Ascending aorta (tissue), 2 donors: Measurements from ENCODE around the gene FRMD4A. TPM values are rescaled to one million over a fixed set of nuclear protein-coding genes. Genes with fewer than 3 reads are reported as not detected.
"Not testable (repeated sequence)": the region's sequence is repeated elsewhere in the genome, so short reads cannot be mapped to it uniquely, and the experiment has no call there.

Experiments used
- DNase-seq, 2 donors: peaks; one replicate each; pipeline ENCODE4 v3.0.0-alpha.2; 2019; ENCODE audit warnings: low spot score in 2 of 2
- H3K27ac ChIP-seq, 2 donors: fragments of 200-600 bp; sonication (generic); one replicate each; pipeline ENCODE4 v1.5.1; 2016 to 2017; ENCODE audit warnings: mild to moderate bottlenecking in 1 of 2
- H3K27me3 ChIP-seq: fragments of 200-600 bp; sonication (generic); one replicate; pipeline ENCODE4 v1.5.1; 2017
- H3K36me3 ChIP-seq, 2 donors: fragments of 200-600 bp; sonication (generic); one replicate each; pipeline ENCODE4 v1.5.1; 2016
- H3K4me1 ChIP-seq, 2 donors: fragments of 200-600 bp; sonication (generic); one replicate each; pipeline ENCODE4 v1.5.1; 2016 to 2017; ENCODE audit warnings: mild to moderate bottlenecking in 1 of 2
- H3K4me3 ChIP-seq, 2 donors: fragments of 200-600 bp; sonication (generic); one replicate each; pipeline ENCODE4 v1.5.1; 2016 to 2017; ENCODE audit warnings: mild to moderate bottlenecking in 1 of 2
- H3K9me3 ChIP-seq, 2 donors: fragments of 200-600 bp; sonication (generic); one replicate each; pipeline ENCODE4 v1.5.1; 2016
- CTCF ChIP-seq, 3 experiments: fragments of 200-600 bp in 2 of 3; fragments of 450-650 bp in 1 of 3; sonication (generic) in 2 of 3; IDR thresholded peaks; one replicate each; pipeline ENCODE4 v1.5.1; 2016 to 2019; ENCODE audit warnings: antibody characterized with exemption in 3 of 3, mild to moderate bottlenecking in 1 of 3, moderate library complexity in 1 of 3
- intact Hi-C: fragments of 100-400 bp; cut with DNase I; formaldehyde crosslinking; loops from one replicate; pipeline ENCODE4 v1.15.1; 2023
- total RNA-seq: library from RNA; depleted of rRNA; stranded (reverse); fragments of >200 nt; gene quantifications from one replicate; pipeline ENCODE4 v1.1.0, GENCODE V29; 2016

The FRMD4A gene
- total RNA-seq, 1 donor from 2014 or later, result 108 TPM

GRCh38 chr10:13924040-13924725 lies 406.5 kb downstream of the FRMD4A start:
- no peaks in the 10 kb centered on the region for H3K27me3 ChIP-seq
- peak overlapping the region; percentile 57 to 65 for H3K27ac ChIP-seq
- intact Hi-C loops, result loop anchor here (2.0 to 5.0 kb wide), 2 partner anchors 33 to 45 kb away; no protein-coding TSS in a partner anchor
- peaks cover 0 to 16% of the 10 kb centered on the region in 2 donors for H3K4me1 ChIP-seq
- no peaks in the 10 kb centered on the region for H3K36me3 ChIP-seq
- no peaks in the 10 kb centered on the region for H3K9me3 ChIP-seq
- no peak for TF ChIP-seq CTCF (IDR thresholded peaks at IDR 0.05)
- H3K4me3 ChIP-seq, result no peak overlapping the region
- peak in 1 of 2 donors; percentile 71 for DNase-seq

GRCh38 chr10:13922586-13922985 lies 408.1 kb downstream of the FRMD4A start:
- peaks cover 0 to 13% of the 10 kb centered on the region in 2 donors for H3K4me1 ChIP-seq
- H3K27me3 ChIP-seq, result no peaks in the 10 kb centered on the region
- intact Hi-C loops, result loop anchor here (5.0 kb wide), 1 partner anchor 35 kb away; no protein-coding TSS in a partner anchor
- no peaks in the 10 kb centered on the region for H3K9me3 ChIP-seq
- H3K4me3 ChIP-seq, result no peak overlapping the region
- H3K36me3 ChIP-seq, result no peaks in the 10 kb centered on the region
- DNase-seq, result no peak
- H3K27ac ChIP-seq, result no peak overlapping the region
- TF ChIP-seq CTCF (IDR thresholded peaks at IDR 0.05), result no peak

GRCh38 chr10:13921941-13922340 lies 408.8 kb downstream of the FRMD4A start:
- no peaks in the 10 kb centered on the region for H3K9me3 ChIP-seq
- intact Hi-C loops, result loop anchor here (5.0 kb wide), 1 partner anchor 35 kb away; no protein-coding TSS in a partner anchor
- peak in 1 of 2 donors; percentile 15 for DNase-seq
- TF ChIP-seq CTCF (IDR thresholded peaks at IDR 0.05), result no peak
- no peak overlapping the region for H3K27ac ChIP-seq
- no peak overlapping the region for H3K4me3 ChIP-seq
- no peaks in the 10 kb centered on the region for H3K27me3 ChIP-seq
- peaks cover 0 to 13% of the 10 kb centered on the region in 2 donors for H3K4me1 ChIP-seq
- no peaks in the 10 kb centered on the region for H3K36me3 ChIP-seq

- DNase-seq, result peak in 1 of 2 donors; percentile 38
Observed at GRCh38 chr10:13921131-13921530, 409.6 kb downstream of the FRMD4A start.

GRCh38 chr10:13920465-13920864 lies 410.3 kb downstream of the FRMD4A start:
- H3K9me3 ChIP-seq, result no peaks in the 10 kb centered on the region
- intact Hi-C loops, result loop anchor here (5.0 kb wide), 1 partner anchor 37 kb away; no protein-coding TSS in a partner anchor
- DNase-seq, result no peak
- TF ChIP-seq CTCF (IDR thresholded peaks at IDR 0.05), result no peak
- H3K4me3 ChIP-seq, result no peak overlapping the region
- peaks cover 0 to 13% of the 10 kb centered on the region in 2 donors for H3K4me1 ChIP-seq
- no peaks in the 10 kb centered on the region for H3K27me3 ChIP-seq
- no peak overlapping the region for H3K27ac ChIP-seq
- H3K36me3 ChIP-seq, result no peaks in the 10 kb centered on the region

More at GRCh38 chr10:13921131-13921530, 409.6 kb downstream of the FRMD4A start:
- H3K36me3 ChIP-seq, H3K4me3 ChIP-seq, H3K27ac ChIP-seq, H3K27me3 ChIP-seq, H3K9me3 ChIP-seq: not testable (repeated sequence)
- intact Hi-C loops, result loop anchor here (5.0 kb wide), 1 partner anchor 36 kb away; no protein-coding TSS in a partner anchor
- peaks cover 0 to 13% of the 10 kb centered on the region in 2 donors for H3K4me1 ChIP-seq

- Histone ChIP-seq H3K4me3 (no peak overlapping the region), H3K27ac (no peak overlapping the region), H3K9me3 (no peaks in the 10 kb centered on the region), H3K4me1 (peaks cover 0 to 13% of the 10 kb centered on the region in 2 donors), H3K27me3 (no peaks in the 10 kb centered on the region), H3K36me3 (no peaks in the 10 kb centered on the region)
- intact Hi-C loops, result loop anchor here (5.0 kb wide), 1 partner anchor 37 kb away; no protein-coding TSS in a partner anchor
- TF ChIP-seq CTCF (IDR thresholded peaks at IDR 0.05), result no peak
- no peak for DNase-seq
Observed at GRCh38 chr10:13920031-13920430, 410.7 kb downstream of the FRMD4A start.
